Measurements from ENCODE around the gene HPD.
A peak's percentile ranks its signal among the peaks of the same experiment; 100 is the strongest.

Gene HPD

GRCh38 chr12:121827351-121828099, 31.1 kb downstream of the HPD start:
- DNase-seq: no peak

- no peak for DNase-seq
These were observed 32.1 kb downstream of the HPD start for GRCh38 chr12:121826318-121827150.

GRCh38 chr12:121825041-121825523, 33.6 kb downstream of the HPD start:
- no peak for DNase-seq

- DNase-seq: no peak
These were observed 34.9 kb downstream of the HPD start for GRCh38 chr12:121823727-121824115.

- no peak for DNase-seq
These were observed 35.4 kb downstream of the HPD start for GRCh38 chr12:121823101-121823726.

- DNase-seq: no peak
These were observed 36.1 kb downstream of the HPD start for GRCh38 chr12:121822393-121823100.

- no peak for DNase-seq
These were observed 38.6 kb downstream of the HPD start for GRCh38 chr12:121820056-121820455.

GRCh38 chr12:121819212-121819949, 39.3 kb downstream of the HPD start:
- DNase-seq: no peak

- no peak for DNase-seq
These were observed 41.0 kb downstream of the HPD start for GRCh38 chr12:121817648-121818043.

- DNase-seq: no peak
These were observed 41.6 kb downstream of the HPD start for GRCh38 chr12:121816925-121817647.

- DNase-seq: no peak
These were observed 43.4 kb downstream of the HPD start for GRCh38 chr12:121815263-121815662.

GRCh38 chr12:121814429-121815119, 44.1 kb downstream of the HPD start:
- no peak for DNase-seq

- DNase-seq: no peak
These were observed 44.7 kb downstream of the HPD start for GRCh38 chr12:121813951-121814350.

GRCh38 chr12:121812921-121813896, 45.5 kb downstream of the HPD start:
- DNase-seq: no peak

GRCh38 chr12:121812320-121812871, 46.3 kb downstream of the HPD start:
- DNase-seq: peak in 1 of 2 experiments; percentile 8

- peak; percentile 24 to 46 for DNase-seq
These were observed 47.0 kb downstream of the HPD start for GRCh38 chr12:121811434-121812319.

- DNase-seq: no peak
These were observed 47.7 kb downstream of the HPD start for GRCh38 chr12:121810833-121811433.
